Transverse colon (tissue), 4 donors: Measurements from ENCODE around the gene SDK1. TPM values are rescaled to one million over a fixed set of nuclear protein-coding genes. Genes with fewer than 3 reads are reported as not detected.

Source experiments
- DNase-seq: peaks from one replicate; pipeline ENCODE4 v3.0.0-alpha.2; 2019
- H3K27ac ChIP-seq, 4 donors: fragments of 200-600 bp; sonication (generic); 2 replicates each; pipeline ENCODE4 v1.5.1; 2016 to 2018; ENCODE audit warnings: inconsistent platforms in 4 of 4
- H3K27me3 ChIP-seq: fragments of 200-600 bp; sonication (generic); 2 replicates; pipeline ENCODE4 v1.5.1; 2017; ENCODE audit warnings: inconsistent platforms
- H3K36me3 ChIP-seq, 4 donors: fragments of 200-600 bp; sonication (generic); 2 replicates each; pipeline ENCODE4 v1.5.1; 2017 to 2019; ENCODE audit warnings: inconsistent platforms in 4 of 4
- H3K4me1 ChIP-seq, 4 donors: fragments of 200-600 bp; sonication (generic); 2 replicates each; pipeline ENCODE4 v1.5.1; 2017 to 2020; ENCODE audit warnings: inconsistent platforms in 4 of 4
- H3K4me3 ChIP-seq, 4 donors: fragments of 200-600 bp; sonication (generic); 1 replicate in 1 of 4; 2 replicates in 3 of 4; pipeline versions ENCODE4 v1.5.1 to v1.6.1; 2017 to 2019; ENCODE audit warnings: inconsistent platforms in 4 of 4
- H3K9me3 ChIP-seq, 2 donors: fragments of 200-600 bp; sonication (generic); 2 replicates each; pipeline ENCODE4 v1.5.1; 2017 to 2019; ENCODE audit warnings: inconsistent platforms in 2 of 2
- CTCF ChIP-seq, 5 experiments: fragments of 200-600 bp in 3 of 5; fragments of 450-650 bp in 2 of 5; sonication (generic) in 3 of 5; IDR thresholded peaks; 1 replicate in 2 of 5; 2 replicates in 3 of 5; pipeline ENCODE4 v1.5.1; 2016 to 2017; ENCODE audit warnings: antibody characterized with exemption in 5 of 5, inconsistent platforms in 3 of 5, mild to moderate bottlenecking in 2 of 5, moderate library complexity in 1 of 5
- EP300 ChIP-seq: sonication (generic); formaldehyde crosslinking; IDR thresholded peaks from one replicate; pipeline ENCODE4 v1.6.1; 2017; ENCODE audit warnings: antibody characterized with exemption, low read depth
- POLR2A ChIP-seq: fragments of 450-650 bp; IDR thresholded peaks from one replicate; pipeline ENCODE4 v1.6.1; 2016; ENCODE audit warnings: antibody characterized with exemption, mild to moderate bottlenecking, moderate library complexity
- POLR2AphosphoS5 ChIP-seq, 3 donors: sonication (generic); formaldehyde crosslinking; IDR thresholded peaks; one replicate each; pipeline ENCODE4 v1.6.1; 2016; ENCODE audit warnings: antibody characterized with exemption in 3 of 3
- WGBS, 2 donors: methylation state at CpG; one replicate each; pipeline ENCODE4 v1.1.5; 2018; ENCODE audit warnings: low coverage in 1 of 2; 5-methylcytosine and 5-hydroxymethylcytosine counted together
- in situ Hi-C, 4 donors: fragments of 200-750 bp; cut with MboI; loops; one replicate each; pipeline versions ENCODE4 v1.15.0 to v1.15.1; 2017; ENCODE audit warnings: low sequenced_read_pairs in 3 of 4, low pct_ligation_motif_present in 1 of 4, low pct_unique_long_range_greater_than_20kb in 1 of 4
- intact Hi-C: fragments of 100-400 bp; cut with DNase I; formaldehyde crosslinking; loops from one replicate; pipeline ENCODE4 v1.15.1; 2023; ENCODE audit warnings: low total_unique reads
- total RNA-seq, 4 donors: library from RNA; depleted of rRNA; stranded (reverse); fragments of >200 nt; gene quantifications; one replicate each; pipeline ENCODE4 v1.1.0, GENCODE V29; 2016

The SDK1 gene
- total RNA-seq, 4 donors from 2014 or later, result 4.0 to 8.6 (median 5.4) TPM

GRCh38 chr7:3908153-3908552 lies 607.1 kb downstream of the SDK1 start:
- no peaks in the 10 kb centered on the region for H3K36me3 ChIP-seq
- no peak overlapping the region for H3K4me3 ChIP-seq
- no peaks in the 10 kb centered on the region for H3K27me3 ChIP-seq
- no peak overlapping the region for H3K27ac ChIP-seq
- TF ChIP-seq POLR2A (no peak), CTCF (IDR thresholded peaks at IDR 0.05) (no peak), EP300 (no peak), POLR2AphosphoS5 (IDR thresholded peaks at IDR 0.05) (no peak)
- WGBS, 2 donors, result 95 to 100% methylated on average over 4 to 19 of the region's 19 CpGs
- no peaks in the 10 kb centered on the region for H3K9me3 ChIP-seq
- intact Hi-C loops, result no loop called here
- in situ Hi-C loops, result no loop called here
- no peak for DNase-seq
- H3K4me1 ChIP-seq, result no peaks in the 10 kb centered on the region

- Histone ChIP-seq H3K4me1 (no peaks in the 10 kb centered on the region), H3K36me3 (no peaks in the 10 kb centered on the region), H3K4me3 (no peak overlapping the region), H3K9me3 (no peaks in the 10 kb centered on the region), H3K27me3 (no peaks in the 10 kb centered on the region), H3K27ac (no peak overlapping the region)
- intact Hi-C loops, result no loop called here
- no peak for DNase-seq
- no peak for TF ChIP-seq EP300
- TF ChIP-seq POLR2AphosphoS5 (IDR thresholded peaks at IDR 0.05), result no peak
- no peak for TF ChIP-seq CTCF (IDR thresholded peaks at IDR 0.05)
- WGBS, 2 donors, result 91% methylated on average over 7 of the region's 7 CpGs; no CpG with 5 or more reads in 1 of the 2 donors
- in situ Hi-C loops, result no loop called here
These were observed 608.1 kb downstream of the SDK1 start for GRCh38 chr7:3909128-3909527.

GRCh38 chr7:3910054-3910453 lies 609.0 kb downstream of the SDK1 start:
- 75 to 84% methylated on average over 5 to 6 of the region's 6 CpGs for WGBS, 2 donors
- no peak overlapping the region for H3K27ac ChIP-seq

GRCh38 chr7:3911685-3912084 lies 610.6 kb downstream of the SDK1 start:
- Histone ChIP-seq H3K4me1 (no peaks in the 10 kb centered on the region), H3K9me3 (no peaks in the 10 kb centered on the region), H3K36me3 (no peaks in the 10 kb centered on the region), H3K27me3 (no peaks in the 10 kb centered on the region), H3K27ac (no peak overlapping the region), H3K4me3 (no peak overlapping the region)
- 79 to 83% methylated on average over 3 to 4 of the region's 4 CpGs for WGBS, 2 donors
- no peak for TF ChIP-seq POLR2A
- no peak for TF ChIP-seq POLR2AphosphoS5 (IDR thresholded peaks at IDR 0.05)
- TF ChIP-seq EP300, result no peak
- no peak for TF ChIP-seq CTCF (IDR thresholded peaks at IDR 0.05)
- intact Hi-C loops (no loop called here), in situ Hi-C loops (no loop called here)
- no peak for DNase-seq

More at GRCh38 chr7:3910054-3910453, 609.0 kb downstream of the SDK1 start:
- no peak for TF ChIP-seq POLR2A
- no peak for TF ChIP-seq CTCF (IDR thresholded peaks at IDR 0.05)
- H3K4me1 ChIP-seq, result no peaks in the 10 kb centered on the region
- DNase-seq, result no peak
- no peak overlapping the region for H3K4me3 ChIP-seq
- no peaks in the 10 kb centered on the region for H3K27me3 ChIP-seq
- no peaks in the 10 kb centered on the region for H3K36me3 ChIP-seq
- intact Hi-C loops, result no loop called here
- H3K9me3 ChIP-seq, result no peaks in the 10 kb centered on the region
- in situ Hi-C loops, result no loop called here
